GM12891 (cell line): ENCODE measurements around the gene GFOD1.
"Not testable (repeated sequence)": the region's sequence is repeated elsewhere in the genome, so short reads cannot be mapped to it uniquely, and the experiment has no call there.

ENCODE experiments used
- DNase-seq: peaks from one replicate; pipeline ENCODE4 v3.0.0; 2011; ENCODE audit warnings: low spot score; ENCODE audit not compliant: insufficient read length
- FAIRE-seq: peaks from 2 replicates; lab custom pipeline; 2011; peaks lifted over from hg19 to GRCh38; lab: Jason Lieb, UNC
- PAX5 ChIP-seq: IDR thresholded peaks from 2 replicates; pipeline ENCODE4 v1.6.1; 2011; ENCODE audit warnings: low read length, moderate library complexity, mild to moderate bottlenecking; ENCODE audit not compliant: insufficient read depth, severe bottlenecking
- POLR2A ChIP-seq: IDR thresholded peaks from 2 replicates; pipeline ENCODE4 v1.6.1; 2011; ENCODE audit warnings: low read depth, low read length, control low read depth
- POLR2AphosphoS5 ChIP-seq: IDR thresholded peaks from 2 replicates; pipeline ENCODE4 v1.6.1; 2011; ENCODE audit warnings: low read depth, low read length, control low read depth
- POU2F2 ChIP-seq: IDR thresholded peaks from 2 replicates; pipeline ENCODE4 v1.6.1; 2011; ENCODE audit warnings: low read depth, mild to moderate bottlenecking, control low read depth, low read length, moderate library complexity
- SPI1 ChIP-seq: IDR thresholded peaks from 2 replicates; pipeline ENCODE4 v1.6.1; 2011; ENCODE audit warnings: low read depth, low read length, control low read depth
- TAF1 ChIP-seq: IDR thresholded peaks from 2 replicates; pipeline ENCODE4 v1.6.1; 2011; ENCODE audit warnings: low read depth, low read length, control low read depth

Gene GFOD1

DNA sequence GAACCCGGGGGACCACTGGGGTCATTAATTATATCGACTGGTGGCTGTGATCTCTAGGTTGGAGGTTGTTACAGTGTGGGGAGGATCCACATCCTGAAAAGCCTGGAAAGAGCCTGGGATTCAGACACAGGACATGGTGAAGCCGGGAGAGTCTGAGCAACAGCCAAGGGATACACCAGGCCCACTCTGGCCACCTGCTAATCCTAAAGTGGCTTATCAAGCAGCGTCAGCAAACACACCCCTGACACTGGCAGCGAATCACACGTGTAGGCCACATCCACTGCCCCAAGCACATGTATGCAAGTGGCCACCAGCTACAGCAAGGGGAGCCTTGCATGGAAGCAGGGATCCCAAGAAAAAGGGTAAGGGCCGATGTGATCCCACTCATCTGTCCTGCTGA lies 41.0 kb downstream of the GFOD1 start:
- FAIRE-seq (no peak), DNase-seq (no peak)
- TF ChIP-seq PAX5 = no peak
- TF ChIP-seq POLR2AphosphoS5 = no peak
- TF ChIP-seq TAF1 = no peak
- TF ChIP-seq SPI1 = no peak

DNA sequence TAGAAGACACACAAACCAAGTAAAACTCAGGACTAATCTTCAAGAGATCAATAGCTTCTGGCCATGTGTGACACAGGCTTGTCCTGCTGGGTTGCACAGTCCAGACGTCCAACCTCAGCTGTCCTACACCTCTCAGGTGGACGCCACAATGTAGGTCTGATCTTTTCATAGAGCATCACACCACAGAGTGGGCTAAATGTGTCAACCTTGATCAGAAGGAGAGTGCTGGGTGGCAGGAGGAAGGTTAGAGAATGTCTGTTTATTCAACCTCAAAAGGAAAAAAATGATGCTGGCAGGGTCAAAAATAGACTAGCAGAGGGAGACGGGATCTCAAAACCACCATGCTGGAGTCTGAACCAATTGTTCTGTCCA lies 41.7 kb downstream of the GFOD1 start:
- DNase-seq = no peak
- no peak for FAIRE-seq
- TF ChIP-seq PAX5 (no peak), TAF1 (no peak), POLR2A (no peak), POU2F2 (no peak), SPI1 (no peak), POLR2AphosphoS5 (no peak)

DNA sequence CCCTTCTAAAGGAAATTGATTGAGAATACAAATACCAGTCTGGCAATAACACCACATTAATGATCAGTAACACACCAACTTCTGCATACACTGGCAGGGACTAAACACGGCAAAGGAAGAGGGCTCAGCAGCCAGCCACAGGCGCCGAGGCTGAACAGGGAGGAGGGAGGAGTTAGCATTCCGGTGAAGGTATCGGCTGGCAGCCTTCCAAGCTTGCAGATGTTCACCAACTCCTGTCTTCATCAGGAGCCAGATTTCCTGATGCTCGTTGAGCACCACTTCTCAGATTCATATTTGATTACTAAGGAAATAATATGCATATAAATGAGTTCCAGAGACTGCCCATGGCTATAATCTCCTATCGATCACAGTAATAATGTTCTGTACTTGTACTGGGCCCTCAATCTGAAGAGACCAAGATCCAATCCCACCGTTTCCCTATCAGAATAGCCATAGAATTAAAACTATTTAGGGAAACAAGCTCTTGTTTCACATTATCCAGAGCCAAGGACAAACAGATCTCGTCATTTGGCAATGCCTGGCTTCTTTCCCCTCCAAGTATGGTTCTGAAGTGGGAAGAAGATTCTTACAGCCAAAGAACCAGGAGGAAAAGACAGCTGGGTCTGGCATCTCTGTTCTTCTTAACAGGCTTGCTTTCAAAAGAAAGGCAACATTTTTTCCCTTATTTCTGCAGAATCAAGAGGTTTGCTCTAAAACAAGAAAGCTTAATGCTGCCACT lies 42.2 kb downstream of the GFOD1 start:
- DNase-seq (no peak), FAIRE-seq (peak; percentile 43)
- no peak for TF ChIP-seq PAX5
- no peak for TF ChIP-seq TAF1
- TF ChIP-seq POLR2AphosphoS5 = no peak
- TF ChIP-seq SPI1 = no peak
- TF ChIP-seq POLR2A = no peak
- TF ChIP-seq POU2F2 = no peak

DNA sequence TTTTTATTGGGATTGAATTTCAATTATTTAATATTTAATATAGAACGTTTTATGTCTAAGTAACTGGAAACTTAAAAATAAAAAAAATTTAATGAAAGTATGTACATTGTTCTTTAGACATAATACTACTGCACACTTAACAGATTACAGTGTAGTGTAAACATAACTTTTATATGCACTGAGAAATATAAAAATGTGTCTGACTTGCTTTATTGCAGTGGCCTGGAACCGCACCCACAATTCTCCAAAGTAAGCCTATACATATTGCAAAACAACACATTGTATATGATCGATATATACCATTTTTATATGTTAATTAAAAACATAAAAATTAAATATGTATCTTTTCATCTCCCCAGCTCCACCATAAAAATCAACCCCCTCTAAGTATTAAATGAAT lies 42.8 kb downstream of the GFOD1 start:
- FAIRE-seq = no peak

DNA sequence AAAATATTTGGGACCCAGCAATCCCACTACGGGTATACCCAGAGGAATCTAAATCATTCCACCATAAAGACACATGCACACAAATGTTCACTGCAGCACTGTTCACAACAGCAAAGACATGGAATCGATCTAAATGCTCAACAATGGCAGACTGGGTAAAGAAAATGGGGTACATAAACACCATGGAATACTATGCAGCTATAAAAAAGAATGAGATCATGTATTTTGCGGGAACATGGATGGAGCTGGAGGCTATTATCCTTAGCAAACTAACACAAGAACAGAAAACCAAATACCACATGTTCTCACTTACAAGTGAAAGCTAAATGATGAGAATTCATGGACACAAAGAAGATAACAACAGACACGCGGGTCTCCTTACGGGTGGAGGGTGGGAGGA lies 43.4 kb downstream of the GFOD1 start:
- not testable (repeated sequence) for FAIRE-seq, DNase-seq

More for the DNA sequence above, 42.8 kb downstream of the GFOD1 start:
- DNase-seq = no peak
- no peak for TF ChIP-seq SPI1

DNA sequence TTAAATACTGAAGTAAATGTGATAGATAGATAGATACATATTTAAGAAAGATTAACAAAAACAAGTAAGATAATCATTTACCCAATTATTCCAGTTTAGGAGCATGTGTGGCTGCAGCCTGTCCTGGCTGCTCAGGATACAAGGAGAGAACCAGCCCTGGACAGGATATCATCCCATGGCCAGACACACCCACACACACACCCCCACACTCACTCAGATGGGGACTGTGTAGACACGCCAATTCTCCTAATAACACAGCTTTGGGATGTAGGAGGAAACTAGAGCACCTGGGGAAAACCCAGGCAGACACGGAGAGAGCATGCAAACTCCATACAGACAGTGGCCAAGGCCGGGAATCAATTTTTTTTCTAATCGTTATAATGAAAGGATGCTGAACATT lies 45.6 kb downstream of the GFOD1 start:
- no peak for TF ChIP-seq TAF1
- TF ChIP-seq PAX5 = no peak
- TF ChIP-seq SPI1 = no peak
- no peak for TF ChIP-seq POU2F2
- no peak for TF ChIP-seq POLR2A
- DNase-seq (no peak), FAIRE-seq (no peak)

DNA sequence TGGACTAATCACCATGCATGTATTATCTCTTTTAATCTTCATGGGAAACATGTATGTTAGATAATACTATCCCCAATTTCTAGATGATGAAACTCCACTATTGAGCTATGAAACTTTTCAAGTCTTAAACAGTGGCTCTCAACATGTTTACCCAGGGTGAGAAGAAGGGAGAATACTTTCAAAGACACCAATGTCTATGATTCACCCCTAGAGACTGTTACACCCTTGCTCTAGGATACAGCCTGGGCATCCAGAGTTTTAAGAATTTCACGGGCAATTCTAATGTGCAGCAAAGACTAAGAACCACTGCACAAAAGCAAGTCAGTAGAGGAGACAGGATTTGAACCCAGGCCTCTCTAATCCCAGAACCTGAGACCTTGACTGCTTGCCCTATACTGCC lies 47.8 kb downstream of the GFOD1 start:
- FAIRE-seq (no peak), DNase-seq (no peak)
- TF ChIP-seq POU2F2 (no peak), TAF1 (no peak), POLR2AphosphoS5 (no peak), SPI1 (no peak), PAX5 (no peak), POLR2A (no peak)

DNA sequence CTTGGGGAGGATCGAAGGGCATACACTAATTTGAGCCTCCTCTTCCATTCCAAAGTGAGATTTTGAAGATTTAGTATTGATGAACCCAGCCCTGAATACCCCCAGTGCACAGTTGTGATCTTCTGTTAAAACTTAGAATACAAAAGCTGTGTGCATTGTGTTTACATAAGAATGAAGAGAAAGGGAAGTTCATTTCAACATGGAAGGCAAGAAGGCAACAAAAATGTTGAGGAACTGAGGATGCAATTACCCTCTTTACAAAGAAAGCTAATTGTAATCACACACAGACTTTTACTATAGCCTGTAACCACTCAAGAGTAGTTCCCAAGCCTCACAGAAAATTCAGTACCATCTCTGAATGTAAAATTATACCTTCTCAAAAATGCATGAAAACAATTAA lies 49.3 kb downstream of the GFOD1 start:
- FAIRE-seq (no peak), DNase-seq (no peak)
- TF ChIP-seq POLR2A (no peak), TAF1 (no peak), SPI1 (no peak), PAX5 (no peak), POU2F2 (no peak), POLR2AphosphoS5 (no peak)

GRCh38 chr6:13437218-13437996 lies 50.0 kb downstream of the GFOD1 start:
- no peak for TF ChIP-seq TAF1
- no peak for TF ChIP-seq POLR2AphosphoS5
- no peak for TF ChIP-seq PAX5
- DNase-seq (no peak), FAIRE-seq (no peak)

- TF ChIP-seq TAF1 = no peak
- TF ChIP-seq POLR2A = no peak
- TF ChIP-seq SPI1 = no peak
- DNase-seq = no peak
- FAIRE-seq = no peak
Observed at GRCh38 chr6:13436399-13437217, 50.8 kb downstream of the GFOD1 start.
